Hepatocyte (in vitro differentiated cells): ENCODE measurements around the gene NOS1AP.

Experiments
- EZH2 ChIP-seq: fragments of 200-600 bp; sonication (generic); IDR thresholded peaks from 2 replicates; pipeline ENCODE4 v1.6.1; 2016; ENCODE audit warnings: antibody characterized with exemption, mild to moderate bottlenecking, borderline replicate concordance
- EZH2phosphoT487 ChIP-seq: fragments of 200-600 bp; sonication (generic); IDR thresholded peaks from one replicate; pipeline ENCODE4 v1.6.1; 2018; ENCODE audit warnings: antibody characterized with exemption, mild to moderate bottlenecking, low read depth, moderate library complexity; ENCODE audit not compliant: unreplicated experiment, severe bottlenecking
- TF ChIP-seq, protein P1 (sequence below): fragments of 200-600 bp; sonication (generic); IDR thresholded peaks from 2 replicates; pipeline ENCODE4 v1.5.1; 2016; ENCODE audit warnings: antibody characterized with exemption, mild to moderate bottlenecking; ENCODE audit not compliant: poor library complexity

GRCh38 chr1:162087574-162087973 is 18.1 kb downstream of the NOS1AP start:
- TF ChIP-seq, protein P1, sequence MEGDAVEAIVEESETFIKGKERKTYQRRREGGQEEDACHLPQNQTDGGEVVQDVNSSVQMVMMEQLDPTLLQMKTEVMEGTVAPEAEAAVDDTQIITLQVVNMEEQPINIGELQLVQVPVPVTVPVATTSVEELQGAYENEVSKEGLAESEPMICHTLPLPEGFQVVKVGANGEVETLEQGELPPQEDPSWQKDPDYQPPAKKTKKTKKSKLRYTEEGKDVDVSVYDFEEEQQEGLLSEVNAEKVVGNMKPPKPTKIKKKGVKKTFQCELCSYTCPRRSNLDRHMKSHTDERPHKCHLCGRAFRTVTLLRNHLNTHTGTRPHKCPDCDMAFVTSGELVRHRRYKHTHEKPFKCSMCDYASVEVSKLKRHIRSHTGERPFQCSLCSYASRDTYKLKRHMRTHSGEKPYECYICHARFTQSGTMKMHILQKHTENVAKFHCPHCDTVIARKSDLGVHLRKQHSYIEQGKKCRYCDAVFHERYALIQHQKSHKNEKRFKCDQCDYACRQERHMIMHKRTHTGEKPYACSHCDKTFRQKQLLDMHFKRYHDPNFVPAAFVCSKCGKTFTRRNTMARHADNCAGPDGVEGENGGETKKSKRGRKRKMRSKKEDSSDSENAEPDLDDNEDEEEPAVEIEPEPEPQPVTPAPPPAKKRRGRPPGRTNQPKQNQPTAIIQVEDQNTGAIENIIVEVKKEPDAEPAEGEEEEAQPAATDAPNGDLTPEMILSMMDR, result no peak
- TF ChIP-seq EZH2, result no peak
- TF ChIP-seq EZH2phosphoT487, result no peak
